Brain microvascular endothelial cell (primary cell): ENCODE data around the gene BLACAT1.

Source experiments
- DNase-seq: peaks from one replicate; pipeline ENCODE4 v3.0.0-alpha.2; 2020
- H3K27ac ChIP-seq: fragments of 250-450 bp; sonication (Bioruptor Pico); 2 replicates; pipeline ENCODE4 v1.5.1; 2020; ENCODE audit warnings: mild to moderate bottlenecking, moderate library complexity
- H3K27me3 ChIP-seq: fragments of 250-450 bp; sonication (Bioruptor Pico); replicated peaks from 2 replicates; pipeline ENCODE4 v1.5.1; 2020; ENCODE audit warnings: mild to moderate bottlenecking
- H3K36me3 ChIP-seq: fragments of 250-450 bp; sonication (Bioruptor Pico); replicated peaks from 2 replicates; pipeline ENCODE4 v1.5.1; 2020; ENCODE audit warnings: mild to moderate bottlenecking
- H3K4me3 ChIP-seq: 2 replicates; pipeline ENCODE4 v1.5.1; 2011; ENCODE audit warnings: low read depth, mild to moderate bottlenecking, control low read depth, low read length, moderate library complexity
- in situ Hi-C: cut with HindIII; loops from 2 replicates; pipeline ENCODE4 v1.10.0; 2017; ENCODE audit warnings: low sequenced_read_pairs, low pct_ligation_motif_present
- TF ChIP-seq, protein P1 (sequence below): IDR thresholded peaks from 2 replicates; pipeline ENCODE4 v1.5.1; 2011; ENCODE audit warnings: low read depth, mild to moderate bottlenecking, moderate library complexity, low read length, control low read depth, inconsistent platforms; ENCODE audit errors: missing control alignments

BLACAT1 gene

DNA sequence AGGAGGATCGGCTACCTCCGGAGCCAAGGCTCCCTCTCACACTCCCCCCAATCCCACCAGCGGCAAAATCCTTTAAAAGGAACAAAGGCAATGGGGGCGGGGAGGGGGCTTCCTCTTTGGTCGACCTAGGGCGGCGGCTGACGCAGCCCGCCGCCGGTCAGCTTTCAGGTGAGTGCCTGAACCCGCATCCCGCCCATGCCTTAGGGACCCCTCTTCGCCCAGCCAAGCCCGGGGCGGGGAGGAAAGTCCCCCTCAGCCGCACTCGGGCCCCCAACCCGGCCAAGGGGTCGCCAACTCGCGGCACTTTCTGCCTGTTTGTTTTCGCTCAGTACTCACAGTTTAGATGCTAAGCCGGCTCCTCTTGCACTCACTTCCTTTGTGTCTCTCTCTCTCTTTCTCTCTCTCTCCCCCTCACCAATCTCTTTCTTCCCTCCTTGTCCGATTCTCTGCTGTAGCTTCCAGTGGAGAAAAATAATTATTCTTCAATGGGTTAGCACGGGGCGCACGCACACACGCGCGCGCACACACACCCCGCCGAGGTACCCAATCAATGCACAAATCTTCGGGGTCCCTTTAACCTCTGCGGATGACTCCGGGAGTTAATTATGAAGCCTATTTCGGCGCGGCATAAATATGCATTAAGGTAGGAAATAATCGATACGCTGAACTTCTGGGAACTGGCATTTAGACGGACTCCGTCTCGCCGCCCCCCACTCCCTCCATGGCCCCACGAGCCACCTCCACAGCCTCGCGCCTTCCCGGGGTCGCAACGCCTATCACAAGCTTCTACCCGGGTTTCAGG, at the start of gene BLACAT1:
TSS of gene BLACAT1 (minus strand) at position 465 of the 802 bp plus-strand sequence.
- peaks cover 71% of the 10 kb centered on the region for H3K27me3 ChIP-seq
- no peak within 1 kb of the TSS for H3K4me3 ChIP-seq
- no peak for DNase-seq
- no peaks in the 10 kb centered on the region for H3K36me3 ChIP-seq
- in situ Hi-C loops = no loop called here
- TF ChIP-seq, protein P1, sequence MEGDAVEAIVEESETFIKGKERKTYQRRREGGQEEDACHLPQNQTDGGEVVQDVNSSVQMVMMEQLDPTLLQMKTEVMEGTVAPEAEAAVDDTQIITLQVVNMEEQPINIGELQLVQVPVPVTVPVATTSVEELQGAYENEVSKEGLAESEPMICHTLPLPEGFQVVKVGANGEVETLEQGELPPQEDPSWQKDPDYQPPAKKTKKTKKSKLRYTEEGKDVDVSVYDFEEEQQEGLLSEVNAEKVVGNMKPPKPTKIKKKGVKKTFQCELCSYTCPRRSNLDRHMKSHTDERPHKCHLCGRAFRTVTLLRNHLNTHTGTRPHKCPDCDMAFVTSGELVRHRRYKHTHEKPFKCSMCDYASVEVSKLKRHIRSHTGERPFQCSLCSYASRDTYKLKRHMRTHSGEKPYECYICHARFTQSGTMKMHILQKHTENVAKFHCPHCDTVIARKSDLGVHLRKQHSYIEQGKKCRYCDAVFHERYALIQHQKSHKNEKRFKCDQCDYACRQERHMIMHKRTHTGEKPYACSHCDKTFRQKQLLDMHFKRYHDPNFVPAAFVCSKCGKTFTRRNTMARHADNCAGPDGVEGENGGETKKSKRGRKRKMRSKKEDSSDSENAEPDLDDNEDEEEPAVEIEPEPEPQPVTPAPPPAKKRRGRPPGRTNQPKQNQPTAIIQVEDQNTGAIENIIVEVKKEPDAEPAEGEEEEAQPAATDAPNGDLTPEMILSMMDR = no peak
- no peak within 1 kb of the TSS for H3K27ac ChIP-seq

DNA sequence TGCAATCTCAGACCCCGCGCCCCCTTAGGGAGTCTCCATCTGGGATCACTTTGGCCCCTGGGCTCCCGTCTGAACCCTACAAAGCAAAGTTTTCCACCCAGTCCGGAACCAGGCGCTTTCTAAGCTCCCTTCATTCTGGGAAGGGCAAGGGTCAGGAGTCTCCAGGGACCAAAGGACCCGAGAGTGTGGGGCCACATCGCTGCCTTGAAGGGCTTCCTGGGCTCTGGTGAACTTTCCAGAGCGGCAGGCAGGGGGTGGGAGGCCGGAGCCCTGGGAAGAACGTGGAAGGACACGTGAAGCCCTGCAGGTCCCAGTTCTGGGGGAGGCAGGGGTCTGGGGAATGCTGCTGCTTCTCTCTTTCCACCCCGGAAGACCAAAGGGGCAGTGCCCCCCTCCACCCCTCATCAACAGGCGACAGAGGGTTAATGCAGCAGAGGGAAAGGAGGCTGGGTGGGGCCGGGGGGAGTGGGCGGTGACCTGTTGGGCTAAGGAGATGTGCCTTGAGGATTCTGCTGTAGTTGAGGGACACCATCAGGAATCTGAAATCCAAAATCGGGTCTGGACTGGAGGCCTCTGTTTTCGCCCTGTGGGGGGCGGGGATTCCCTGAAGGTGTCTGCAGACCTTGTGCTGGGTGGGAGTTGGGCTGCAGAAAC, 49.4 kb upstream of the BLACAT1 start:
- Histone ChIP-seq H3K4me3 (peak overlapping the region; percentile 39), H3K36me3 (no peaks in the 10 kb centered on the region), H3K27ac (no peak overlapping the region), H3K27me3 (peaks cover 16% of the 10 kb centered on the region)
- DNase-seq = no peak
- in situ Hi-C loops = no loop called here
- TF ChIP-seq, protein P1 = peak; percentile 25

GRCh38 chr1:205504311-205505075, 48.6 kb upstream of the BLACAT1 start, which contains the start of gene CDK18:
Gene CDK18, plus strand, starts transcription at chr1:205504669. Its CDS starts 18,499 bp downstream, at chr1:205523168.
- in situ Hi-C loops = no loop called here
- DNase-seq = no peak
- Histone ChIP-seq H3K27me3 (peaks cover 16% of the 10 kb centered on the region), H3K4me3 (peak within 1 kb of the TSS; percentile 39), H3K27ac (no peak within 1 kb of the TSS), H3K36me3 (no peaks in the 10 kb centered on the region)
- TF ChIP-seq, protein P1 = no peak

- TF ChIP-seq, protein P1 = no peak
- no peak for DNase-seq
- H3K27me3 ChIP-seq = peaks cover 16% of the 10 kb centered on the region
- H3K36me3 ChIP-seq = no peaks in the 10 kb centered on the region
- no peak overlapping the region for H3K27ac ChIP-seq
- no peak overlapping the region for H3K4me3 ChIP-seq
- in situ Hi-C loops = no loop called here
Measured at GRCh38 chr1:205502992-205503391, 47.1 kb upstream of the BLACAT1 start.

DNA sequence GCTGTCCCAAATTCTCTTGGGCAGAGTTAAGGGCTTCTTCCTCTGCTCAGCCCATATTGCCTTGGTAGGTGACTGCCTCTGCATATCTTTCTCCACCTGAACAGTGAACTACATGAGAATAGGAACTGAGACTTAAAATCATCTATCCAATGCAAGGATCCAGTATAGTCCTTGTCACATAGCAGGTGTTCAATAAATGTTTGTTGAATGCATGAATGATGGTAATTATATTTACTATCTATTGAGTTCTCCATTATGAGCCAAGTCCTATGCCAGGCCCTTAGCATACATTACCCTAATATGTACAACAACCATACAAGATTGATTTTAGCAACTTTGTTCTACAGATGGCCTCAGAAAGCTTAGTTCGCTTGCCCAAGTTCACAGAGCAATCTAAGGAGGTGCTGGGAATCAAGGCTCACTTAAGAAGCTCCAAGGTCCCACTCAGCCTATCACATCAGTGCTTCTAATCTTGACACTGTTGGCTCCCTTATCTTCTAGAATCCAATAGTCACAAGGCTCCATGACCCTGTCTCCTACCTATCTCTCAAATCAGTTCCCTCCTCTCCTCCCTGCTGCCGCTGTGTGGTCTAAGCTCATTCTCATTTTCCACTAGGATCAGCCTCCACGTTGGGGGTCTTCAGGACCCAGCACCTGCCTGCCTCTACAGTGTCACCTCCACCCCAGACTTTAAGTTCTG, 46.4 kb upstream of the BLACAT1 start:
- in situ Hi-C loops = no loop called here
- DNase-seq = no peak
- Histone ChIP-seq H3K36me3 (no peaks in the 10 kb centered on the region), H3K27ac (no peak overlapping the region), H3K27me3 (peaks cover 20% of the 10 kb centered on the region), H3K4me3 (no peak overlapping the region)
- TF ChIP-seq, protein P1 = no peak
